HuH-7.5 (cell line): Measurements from ENCODE around the gene DIS3L2.
"Not testable (repeated sequence)": the region's sequence is repeated elsewhere in the genome, so short reads cannot be mapped to it uniquely, and the experiment has no call there.

ENCODE experiments used
- DNase-seq: peaks from one replicate; pipeline ENCODE4 v3.0.0; 2011; ENCODE audit warnings: low spot score

Gene DIS3L2

DNA sequence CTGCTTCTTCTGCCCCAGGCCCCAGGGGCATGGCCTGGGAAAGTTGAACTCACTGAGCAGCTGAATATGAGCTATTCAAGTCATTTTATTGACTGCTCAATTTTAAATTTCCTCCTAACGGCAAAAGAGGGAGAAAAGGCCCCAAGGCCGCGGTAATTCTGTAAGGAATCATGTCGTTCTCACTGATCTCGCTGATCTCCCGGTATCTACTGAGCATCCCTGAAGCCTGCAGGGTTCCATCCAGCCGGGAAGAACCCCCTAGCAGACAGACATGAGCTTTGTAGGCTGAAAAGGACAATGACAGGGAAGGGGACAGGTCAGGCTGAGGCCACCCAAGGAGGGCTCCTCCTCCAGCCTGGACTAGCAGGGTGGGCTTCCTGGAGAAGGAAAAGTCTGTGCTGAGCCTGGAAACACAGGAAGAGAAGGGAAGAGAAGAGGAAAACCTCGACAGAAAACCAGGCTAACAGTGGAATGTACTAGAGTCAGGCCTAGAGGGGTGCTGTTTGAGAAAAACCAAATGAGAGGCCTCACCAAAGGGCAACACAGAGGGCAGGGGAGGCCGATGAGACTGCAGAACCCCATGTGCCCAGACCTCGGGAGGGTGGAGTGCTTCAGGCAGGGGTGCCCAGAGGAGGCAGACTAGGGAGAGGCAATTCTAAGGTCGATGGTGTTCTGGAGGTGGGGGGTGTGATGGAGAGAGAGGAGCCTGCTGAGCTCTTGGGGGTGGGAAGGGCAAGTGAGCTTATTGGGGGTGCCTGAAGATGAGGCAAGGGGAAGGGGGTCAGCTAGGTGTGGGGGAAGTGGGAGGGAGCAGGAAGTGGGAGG lies 32.4 kb upstream of the DIS3L2 start:
- no peak for DNase-seq

DNA sequence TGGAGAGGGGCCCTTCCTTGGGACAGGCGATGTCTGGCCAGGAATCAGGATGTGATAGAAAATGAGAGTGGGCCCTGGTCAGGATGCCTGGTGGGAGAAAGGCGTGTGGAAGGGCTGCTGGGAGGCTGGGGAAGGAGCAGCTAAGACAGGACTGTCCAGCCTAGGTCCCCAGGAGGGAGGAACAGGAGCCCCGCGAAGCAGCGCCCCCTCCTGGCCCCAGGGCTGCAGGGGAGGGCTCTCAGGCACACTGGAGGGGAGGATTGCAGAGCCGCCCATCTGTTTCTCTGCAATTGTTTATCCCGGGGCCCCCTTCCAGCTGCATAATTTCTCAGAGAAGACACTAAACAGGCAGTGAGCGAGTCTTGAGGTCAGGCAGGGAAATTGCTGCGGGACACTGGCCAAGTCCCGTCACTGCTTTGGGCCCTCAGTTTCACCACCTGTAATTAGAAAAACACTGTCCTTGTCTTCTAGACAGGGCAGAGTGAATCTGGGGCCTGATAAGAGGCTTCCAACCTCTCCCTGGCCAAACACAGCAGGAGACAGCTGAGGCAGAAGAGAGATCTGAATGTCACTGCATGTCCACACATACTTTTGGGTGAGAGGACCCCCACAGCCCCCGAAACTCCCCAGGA lies 31.4 kb upstream of the DIS3L2 start:
- peak; percentile 75 for DNase-seq

DNA sequence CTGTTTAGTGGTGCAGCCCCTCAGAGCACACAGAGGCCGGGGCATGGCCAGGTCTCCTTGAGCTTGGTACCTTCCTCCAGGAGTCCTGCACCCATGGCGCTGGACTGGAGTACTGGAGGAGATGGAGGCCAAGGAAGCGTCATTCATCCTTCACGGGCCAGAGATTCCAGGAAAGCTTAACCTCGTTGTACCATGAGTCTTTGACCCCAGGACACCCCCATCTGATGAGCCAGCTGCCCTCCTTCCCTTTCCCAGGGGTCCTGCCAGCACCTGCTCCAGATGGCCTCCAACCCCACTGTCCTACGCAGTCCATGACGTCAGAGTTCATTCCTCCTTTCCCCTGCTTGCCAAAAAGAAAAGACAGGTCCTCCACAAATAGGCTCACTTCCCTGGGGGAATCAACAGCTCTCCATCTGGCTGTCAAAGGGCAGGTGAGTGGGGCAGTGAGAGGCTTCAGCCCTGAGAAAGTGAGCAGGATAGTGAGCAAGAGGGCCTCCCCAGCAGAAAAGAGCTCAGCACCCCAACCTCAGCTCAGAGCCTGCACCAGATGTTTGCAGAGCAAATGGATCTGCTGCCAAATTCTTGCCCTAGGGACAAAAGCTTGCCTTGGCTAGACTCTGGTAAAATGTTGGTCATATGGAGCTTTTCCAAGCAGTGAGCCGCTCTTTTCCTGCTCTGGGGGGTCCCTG lies 30.8 kb upstream of the DIS3L2 start:
- DNase-seq = no peak

DNA sequence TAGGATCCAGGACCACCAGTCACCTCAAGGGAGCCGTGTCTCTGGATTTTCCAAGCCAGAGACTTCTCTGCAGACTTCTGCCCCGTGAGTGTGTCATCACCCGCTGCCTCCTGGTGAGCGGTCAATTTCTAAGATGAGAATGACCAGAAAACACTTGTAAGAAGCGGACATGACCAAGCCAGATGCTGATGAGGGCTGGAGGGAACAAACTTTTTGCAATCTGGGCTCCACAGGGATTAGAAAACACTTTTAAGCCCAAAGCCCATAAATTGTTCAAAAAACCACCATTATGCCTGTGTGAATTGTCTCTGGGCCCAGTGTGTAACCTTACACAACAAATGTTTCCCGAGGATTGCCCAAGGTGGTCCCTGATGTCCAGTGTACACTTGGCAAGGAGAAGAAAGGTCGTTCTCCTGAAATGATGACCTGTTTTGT lies 30.0 kb upstream of the DIS3L2 start:
- DNase-seq = no peak

DNA sequence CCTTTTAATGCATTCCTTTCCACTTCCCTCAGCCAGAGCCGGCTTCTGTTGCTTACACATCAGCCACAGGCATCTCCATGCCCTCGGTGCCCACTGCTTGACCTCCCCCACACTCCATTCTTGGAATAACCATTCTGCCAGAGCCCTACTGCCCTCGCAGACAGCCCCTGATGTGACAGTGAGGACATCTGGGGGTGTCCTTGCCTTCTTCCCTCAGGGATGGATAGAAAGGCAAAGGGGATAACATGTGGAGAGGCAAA lies 28.9 kb upstream of the DIS3L2 start:
- DNase-seq = no peak

DNA sequence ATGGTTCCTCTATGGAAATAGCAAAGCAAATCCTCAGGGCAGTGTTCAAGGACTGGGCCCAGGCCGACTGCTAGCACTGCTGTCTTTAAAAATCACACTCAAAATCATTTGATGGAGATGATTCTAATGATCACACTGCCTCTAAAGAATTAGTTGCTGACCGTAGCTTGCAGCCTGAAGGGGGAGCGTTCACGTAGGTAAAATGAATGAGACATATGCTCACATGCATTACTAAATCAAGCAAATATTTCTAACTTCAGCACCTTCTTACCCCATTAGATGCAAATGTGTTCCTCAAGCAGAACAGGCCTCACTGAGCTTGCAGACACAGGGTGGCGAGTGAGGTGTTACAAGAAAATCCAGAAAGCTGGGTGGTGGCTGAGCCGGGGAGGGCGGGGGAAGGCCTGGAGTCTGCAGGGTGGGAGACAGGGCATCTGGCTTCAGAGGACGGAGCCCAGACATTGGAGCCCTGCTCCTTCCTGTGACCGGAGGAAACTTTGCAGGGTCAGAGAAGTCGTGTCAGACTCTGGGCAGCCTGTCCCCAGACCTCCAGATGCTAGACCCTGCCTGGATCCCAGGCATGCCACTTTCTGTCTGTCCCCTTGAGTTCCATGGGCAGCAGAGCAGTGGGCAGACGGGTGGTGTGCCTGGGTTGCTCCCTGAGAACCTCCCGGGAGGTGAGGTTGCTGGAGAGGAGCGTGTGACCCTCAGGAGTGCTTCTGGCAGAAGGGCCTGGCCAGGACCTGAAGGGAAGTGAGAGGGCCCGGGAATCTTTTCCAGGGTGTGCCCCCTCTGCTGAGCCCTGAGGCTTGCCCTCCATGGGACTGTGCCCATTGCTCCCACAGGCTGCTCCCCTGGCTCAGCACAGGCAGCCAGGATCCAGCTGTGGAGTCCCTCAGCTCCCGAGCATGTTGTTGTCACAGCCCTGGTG lies 28.3 kb upstream of the DIS3L2 start:
- DNase-seq = no peak

DNA sequence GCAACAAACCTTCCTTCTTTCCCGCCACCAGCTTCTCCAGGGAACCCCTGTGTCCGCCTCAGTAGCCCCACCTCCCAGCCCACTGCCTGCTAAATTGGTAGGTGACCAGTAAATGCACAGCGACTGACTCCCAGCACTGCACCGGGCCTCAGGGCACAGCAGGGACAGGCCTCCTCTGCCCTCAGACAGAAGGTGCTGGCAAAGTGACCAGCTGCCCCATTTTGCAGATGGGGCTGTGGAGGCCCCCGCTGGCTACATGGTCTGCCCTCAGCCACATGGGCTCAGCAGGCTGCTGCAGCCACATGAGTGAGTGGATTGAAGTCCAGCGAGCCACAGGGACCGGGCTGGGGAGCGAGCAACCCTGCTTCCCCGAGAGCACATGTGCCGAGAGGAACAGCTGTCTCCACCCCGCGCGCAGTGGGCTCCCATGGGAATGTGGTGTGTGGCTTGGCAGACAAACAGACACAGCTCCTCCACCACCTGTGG lies 27.6 kb upstream of the DIS3L2 start:
- DNase-seq = no peak

DNA sequence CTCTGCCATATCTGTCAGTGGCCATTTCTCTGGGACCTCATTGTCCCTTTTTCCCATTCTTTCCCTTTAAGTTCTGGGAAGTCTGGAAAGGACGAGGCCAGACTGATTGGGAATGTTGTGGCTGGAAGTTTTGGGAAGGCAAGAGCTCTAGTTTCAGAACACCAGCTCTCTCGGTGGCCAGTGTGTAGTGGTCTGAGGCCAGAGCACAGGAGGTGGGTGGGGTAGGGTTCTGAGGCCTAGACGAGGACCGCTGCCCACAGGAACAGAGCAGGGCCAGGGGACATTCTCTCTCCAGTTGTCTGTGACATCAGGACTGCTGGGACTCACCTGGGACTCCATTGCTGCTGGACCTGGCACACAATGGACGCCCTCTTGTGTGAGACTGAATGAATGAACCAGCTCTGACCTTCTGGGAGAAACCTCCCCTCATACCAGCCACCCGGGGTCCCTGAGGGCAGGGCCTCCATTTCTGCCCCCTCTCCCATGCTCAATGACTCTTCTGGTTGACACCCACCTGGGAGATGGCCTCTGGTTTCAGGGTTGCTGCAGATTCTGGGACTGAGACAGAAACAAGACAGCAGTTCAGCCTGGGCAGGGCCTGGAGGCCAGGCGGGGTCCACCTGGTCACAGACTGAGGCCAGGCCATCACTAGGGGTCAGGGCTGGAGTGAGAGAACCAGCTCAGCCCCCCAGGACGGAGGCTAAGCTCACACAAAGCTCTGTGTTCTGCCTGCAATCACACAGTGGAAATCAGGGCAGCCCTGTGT lies 26.9 kb upstream of the DIS3L2 start:
- no peak for DNase-seq

DNA sequence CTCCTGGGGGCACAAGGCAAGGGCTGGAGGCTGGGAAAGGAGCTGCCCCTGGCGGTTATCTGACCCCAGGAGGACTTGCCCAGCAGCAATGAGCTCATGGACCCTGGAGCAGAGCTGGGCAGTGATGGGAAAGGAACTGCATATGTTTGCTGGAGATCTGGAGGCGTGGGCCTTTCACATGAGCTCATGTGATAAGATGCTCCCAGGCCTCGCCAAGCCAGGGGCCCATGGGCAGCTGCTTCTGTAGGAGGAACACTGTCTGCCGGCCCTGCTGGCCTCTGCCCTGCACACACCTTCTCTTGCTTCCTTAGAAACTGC lies 26.3 kb upstream of the DIS3L2 start:
- DNase-seq = no peak

DNA sequence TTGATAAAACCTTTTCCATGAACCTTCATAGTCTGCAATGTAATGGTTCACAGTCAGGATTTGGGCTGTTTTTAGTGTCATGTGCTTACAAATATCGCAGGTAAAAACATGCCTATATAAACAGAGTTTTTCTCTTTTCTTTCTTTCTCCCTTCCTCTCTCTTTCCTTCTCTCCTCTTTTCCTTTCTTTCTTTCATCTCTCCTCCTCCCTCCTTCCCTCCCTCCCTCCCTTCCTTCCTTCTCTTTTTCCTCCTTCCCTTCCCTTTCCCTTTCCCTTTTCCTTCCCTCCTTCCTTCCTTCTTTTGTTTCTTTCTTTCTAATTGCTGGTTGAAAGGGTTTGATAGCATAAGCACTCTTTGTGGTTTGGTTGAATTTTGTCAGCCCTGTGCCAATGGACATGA lies 25.7 kb upstream of the DIS3L2 start:
- no peak for DNase-seq

DNA sequence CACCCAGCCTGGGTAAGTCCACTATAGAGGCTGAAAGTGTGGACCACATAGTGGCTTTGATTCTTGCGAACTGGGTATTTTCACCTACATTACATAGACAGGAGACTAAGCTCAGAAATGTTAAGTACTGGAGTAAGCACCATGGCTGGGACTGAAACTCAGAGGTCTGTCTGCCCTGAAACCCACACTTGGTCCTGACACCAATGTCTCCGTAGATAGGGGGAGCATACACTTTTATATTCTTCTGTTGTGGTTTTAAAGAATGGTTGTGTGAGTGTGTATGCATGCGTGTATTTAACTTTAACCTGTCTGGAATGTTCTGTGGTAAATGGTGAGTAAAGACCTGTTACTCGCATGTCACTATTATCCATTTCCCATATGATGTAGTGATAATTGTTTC lies 25.0 kb upstream of the DIS3L2 start:
- DNase-seq = no peak

DNA sequence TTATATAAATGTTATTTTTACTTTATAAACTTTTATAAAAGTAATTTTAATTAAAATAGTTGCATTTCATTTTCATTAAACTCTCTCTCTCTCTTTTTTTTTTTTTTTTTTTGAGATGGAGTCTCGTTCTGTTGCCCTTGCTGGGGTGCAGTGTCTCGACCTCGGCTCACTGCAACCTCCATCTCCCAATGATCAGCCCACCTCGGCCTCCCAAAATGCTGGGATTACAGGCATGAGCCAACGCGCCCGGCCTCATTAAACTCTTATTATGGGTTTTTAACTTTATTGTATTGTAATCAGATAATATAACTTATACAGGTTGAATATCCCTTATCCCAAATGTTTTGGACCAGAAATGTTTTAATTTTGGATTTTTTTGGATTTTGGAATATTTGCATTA lies 24.5 kb upstream of the DIS3L2 start:
- DNase-seq = no peak

DNA sequence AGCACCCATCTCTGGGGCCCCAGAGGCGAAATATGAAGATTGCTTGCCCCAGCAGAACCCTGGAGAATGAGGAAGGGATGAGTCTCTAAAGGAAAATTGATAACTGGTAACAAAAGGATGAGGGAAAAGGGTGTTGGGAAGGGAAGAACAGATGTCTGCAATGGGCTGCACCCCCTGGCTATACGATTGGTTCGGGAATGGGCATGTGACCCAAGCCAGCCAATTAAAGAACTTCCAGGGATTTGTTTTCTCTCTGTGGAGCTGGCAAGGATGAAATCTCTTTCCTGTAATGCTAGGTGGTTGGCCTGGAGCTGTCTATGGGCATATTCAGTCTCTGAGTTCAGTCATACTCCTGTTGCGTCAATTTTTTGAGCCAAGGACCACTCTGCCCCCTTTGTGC lies 22.5 kb upstream of the DIS3L2 start:
- DNase-seq = no peak

DNA sequence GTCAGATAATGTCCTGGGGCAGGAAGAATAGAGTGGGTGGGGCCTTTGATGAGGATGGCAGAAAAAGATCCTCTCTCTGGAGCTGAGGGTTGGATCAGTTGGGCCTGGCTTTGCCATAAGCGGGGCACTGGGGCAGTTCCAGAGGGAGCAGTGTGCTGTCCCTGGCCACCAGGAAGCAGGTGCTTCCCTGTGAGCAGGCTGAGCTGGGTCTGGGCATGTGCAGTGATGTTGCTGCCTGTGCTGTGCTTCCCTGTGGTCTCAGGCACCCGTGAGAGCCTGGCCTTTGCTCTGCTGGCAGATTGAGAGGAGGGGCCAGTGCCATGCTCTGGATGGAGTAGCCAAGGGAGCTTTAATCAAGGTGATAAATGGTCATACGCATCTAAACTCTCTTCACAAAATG lies 20.7 kb upstream of the DIS3L2 start:
- DNase-seq = no peak

DNA sequence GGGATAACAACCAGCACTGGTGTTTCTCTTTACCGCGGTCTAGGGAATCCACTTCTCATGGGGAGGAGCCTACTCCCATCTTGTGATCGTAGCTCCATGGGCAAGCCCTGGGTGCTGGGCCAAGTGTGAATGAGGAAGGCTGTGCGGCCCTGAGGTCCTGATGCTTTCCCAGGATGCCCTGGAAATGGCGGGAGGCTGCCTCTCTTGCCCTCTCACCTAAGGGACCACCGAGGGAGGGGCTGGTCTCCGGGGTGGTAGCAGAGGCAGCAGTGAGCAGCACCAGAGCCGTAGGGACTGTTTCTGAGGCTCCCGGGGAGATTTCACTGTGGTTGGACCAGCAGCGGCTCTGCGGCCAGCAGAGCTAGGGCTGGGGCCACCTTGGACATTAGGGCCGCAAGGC lies 19.8 kb upstream of the DIS3L2 start:
- DNase-seq = no peak

DNA sequence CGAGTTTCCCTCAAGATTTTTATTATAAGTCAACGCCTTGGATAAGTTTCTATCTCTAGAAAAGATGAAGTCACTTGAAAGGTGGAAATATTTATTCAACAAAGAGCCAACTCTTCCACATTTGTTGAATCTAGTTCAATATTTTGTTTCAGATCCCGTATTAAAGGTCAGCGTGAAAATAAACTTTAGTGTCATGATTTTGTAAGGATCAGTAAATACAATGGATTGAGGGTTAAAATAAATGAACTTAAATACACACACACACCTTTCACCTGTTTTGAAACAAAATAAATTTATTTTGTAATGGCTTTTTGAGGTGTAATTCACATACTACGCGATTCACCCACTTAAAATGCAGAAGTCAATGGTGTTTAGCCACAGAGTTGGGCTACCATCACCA lies 19.3 kb upstream of the DIS3L2 start:
- no peak for DNase-seq

DNA sequence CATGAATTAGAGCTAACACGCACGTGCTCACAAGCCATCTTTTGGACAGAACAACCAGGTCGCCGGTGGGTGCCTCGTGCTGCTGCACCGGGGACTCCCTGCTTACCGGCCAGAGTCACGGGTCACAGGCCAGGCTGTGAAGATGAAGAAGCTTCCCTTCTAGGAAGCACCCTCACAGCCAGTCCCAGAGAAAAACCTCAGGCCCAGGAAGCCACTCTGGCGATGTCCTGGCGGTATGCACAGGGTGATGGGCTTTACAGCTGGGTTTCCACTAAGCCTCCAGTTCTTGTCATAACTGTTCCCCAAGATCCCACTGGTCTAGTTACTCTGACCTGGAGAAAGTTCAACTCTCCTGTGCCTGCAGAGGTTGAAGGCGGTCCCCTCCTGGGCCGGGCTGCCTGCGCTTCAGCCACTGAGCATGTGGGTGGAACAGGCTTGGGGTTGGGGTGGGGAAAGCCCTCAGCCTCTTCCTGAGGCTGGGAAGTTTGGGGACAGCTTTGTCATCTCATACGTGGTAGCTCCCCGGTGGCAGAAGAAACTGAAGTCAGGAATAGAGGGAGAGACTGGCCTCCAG lies 15.2 kb upstream of the DIS3L2 start:
- no peak for DNase-seq

DNA sequence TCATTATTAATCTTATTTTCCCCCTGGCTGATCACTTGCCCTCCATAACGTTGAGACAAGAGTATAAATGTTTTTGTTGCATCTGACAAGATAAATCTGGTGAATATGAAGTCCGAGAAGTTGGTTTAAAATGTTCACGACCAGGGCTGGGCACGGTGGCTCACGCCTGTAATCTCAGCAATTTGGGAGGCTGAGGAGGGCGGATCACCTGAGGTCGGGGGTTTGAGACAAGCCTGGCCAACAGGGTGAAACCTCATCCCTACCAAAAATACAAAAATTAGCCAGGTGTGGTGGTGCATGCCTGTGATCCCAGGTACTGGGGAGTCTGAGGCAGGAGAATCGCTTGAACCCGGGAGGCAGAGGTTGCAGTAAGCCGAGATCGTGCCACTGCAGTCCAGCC lies 14.4 kb upstream of the DIS3L2 start:
- not testable (repeated sequence) for DNase-seq

DNA sequence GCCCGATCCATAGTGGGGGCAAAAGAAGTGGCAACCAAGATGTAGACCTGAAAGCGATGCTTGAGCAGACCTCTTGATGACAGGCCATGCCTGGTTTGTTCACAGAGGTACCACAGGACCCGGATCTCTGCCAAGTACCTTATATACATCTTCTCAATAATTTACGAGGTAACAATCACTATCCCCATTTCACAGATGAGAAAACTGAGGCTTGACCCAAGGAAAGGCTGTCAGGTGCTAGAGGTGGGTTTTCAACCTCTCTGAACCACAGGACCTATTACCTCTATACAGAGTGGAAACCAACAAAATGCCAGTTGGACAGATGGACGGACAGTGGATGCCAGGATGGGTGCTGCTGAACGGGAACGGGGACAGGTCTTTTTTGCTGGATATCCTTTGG lies 13.8 kb upstream of the DIS3L2 start:
- DNase-seq = no peak

DNA sequence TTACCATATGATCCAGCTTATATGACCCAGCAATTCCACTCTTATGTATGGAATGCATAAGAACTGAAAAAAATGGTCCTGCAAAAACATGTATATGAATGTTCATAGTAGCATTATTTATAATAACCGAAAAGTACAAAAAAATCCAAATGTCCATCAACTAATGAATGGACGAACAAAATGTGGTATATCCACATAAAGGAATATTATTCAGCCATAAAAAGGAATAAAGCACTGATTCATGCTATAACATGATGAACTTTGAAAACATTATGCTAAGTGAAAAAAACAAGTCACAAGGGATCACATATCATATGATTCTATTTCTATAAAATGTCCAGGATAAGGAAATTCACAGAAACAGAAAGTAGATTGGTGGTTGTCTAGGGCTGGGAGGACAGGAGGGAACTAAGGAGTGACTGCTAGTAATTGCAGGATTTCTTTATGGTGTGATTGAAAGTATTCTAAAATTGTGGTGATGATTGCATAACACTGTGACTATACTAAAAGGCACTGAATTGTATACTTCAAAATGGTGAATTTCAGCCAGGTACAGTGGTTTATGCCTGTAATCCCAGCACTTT lies 10.0 kb upstream of the DIS3L2 start:
- DNase-seq = no peak
